K562 (cell line): ENCODE results near the gene NUP50. TPM values are rescaled to one million over a fixed set of nuclear protein-coding genes. Genes with fewer than 3 reads are reported as not detected.

Experiments
- ATAC-seq: fragments of 200-7000 bp; cut with Tn5 transposase; 3 replicates; pipeline ENCODE4 v1.9.1; 2020; ENCODE audit warnings: moderate library complexity
- BruUV-seq: library from RNA; stranded (reverse); fragments of 400-500 nt; replicated peaks from 2 replicates; lab custom pipeline; 2021; lab: Mats Ljungman, UMichigan
- CTCF ChIA-PET: fragments of 300-600 bp; formaldehyde crosslinking; extraction: SDS; loops from one replicate; lab custom pipeline; 2021; ENCODE audit warnings: low intra/inter-chr PET ratio; lab: Yijun Ruan, JAX
- POLR2A ChIA-PET: fragments of 300-600, 350-650 bp; sonication (Branson Sonifier 250); formaldehyde crosslinking; extraction: SDS; loops from one replicate; lab custom pipeline; 2021; ENCODE audit warnings: antibody characterized with exemption, inconsistent platforms; lab: Yijun Ruan, JAX
- DNase-seq, 4 experiments: peaks; one replicate each; pipeline versions ENCODE4 v3.0.0 to v3.0.0-alpha.2; 2011 to 2018; ENCODE audit warnings: low spot score in 3 of 4, mixed read lengths in 3 of 4; ENCODE audit errors: extremely low read depth in 1 of 4
- FAIRE-seq: peaks from 2 replicates; lab custom pipeline; 2011; peaks lifted over from hg19 to GRCh38; lab: Jason Lieb, UNC
- H2AFZ ChIP-seq: 2 replicates; pipeline ENCODE4 v1.6.0; 2011; ENCODE audit warnings: low read depth, low read length, control low read depth, inconsistent platforms
- H3K27ac ChIP-seq: fragments of 200-600 bp; 3 replicates; pipeline ENCODE4 v1.8.0; 2011; ENCODE audit warnings: low read depth, mild to moderate bottlenecking, control low read depth, inconsistent platforms, low read length, moderate library complexity, mixed read lengths; ENCODE audit errors: extremely low read depth
- H3K27me3 ChIP-seq, 2 experiments: fragments of 300-600 bp in 1 of 2; 2 replicates in 1 of 2; 3 replicates in 1 of 2; pipeline versions ENCODE4 v1.6.0 to v1.8.0; 2011; ENCODE audit warnings: inconsistent platforms in 2 of 2, low read length in 2 of 2, mild to moderate bottlenecking in 1 of 2, mixed read lengths in 1 of 2, moderate library complexity in 1 of 2; ENCODE audit not compliant: control insufficient read depth in 2 of 2, insufficient read depth in 2 of 2
- H3K36me3 ChIP-seq: fragments of 300-600 bp; 3 replicates; pipeline ENCODE4 v1.8.0; 2011; ENCODE audit warnings: mild to moderate bottlenecking, low read length, inconsistent platforms; ENCODE audit not compliant: control insufficient read depth, insufficient read depth
- H3K4me1 ChIP-seq, 2 experiments: fragments of 200-600 bp in 1 of 2; replicated peaks in 1 of 2; 2 replicates in 1 of 2; 3 replicates in 1 of 2; pipeline versions ENCODE4 v1.5.1 to v1.8.0; 2011; ENCODE audit warnings: inconsistent platforms in 2 of 2, low read length in 2 of 2, mild to moderate bottlenecking in 1 of 2, mixed read lengths in 1 of 2, moderate library complexity in 1 of 2; ENCODE audit not compliant: control insufficient read depth in 2 of 2, insufficient read depth in 2 of 2
- H3K4me2 ChIP-seq: 2 replicates; pipeline ENCODE4 v1.6.1; 2011; ENCODE audit warnings: low read length, control low read depth, inconsistent platforms, mixed read lengths; ENCODE audit not compliant: insufficient read depth
- H3K4me3 ChIP-seq: fragments of 200-600 bp; sonication (generic), shearing (Covaris generic); 2 replicates; pipeline ENCODE4 v1.5.1; 2016; ENCODE audit warnings: control low read depth, inconsistent platforms
- H3K79me2 ChIP-seq: fragments of 200-600 bp; 3 replicates; pipeline ENCODE4 v1.8.0; 2011; ENCODE audit warnings: low read length, inconsistent platforms; ENCODE audit not compliant: control insufficient read depth, insufficient read depth
- H3K9ac ChIP-seq, 2 experiments: 2 replicates each; pipeline versions ENCODE4 v1.6.0 to v1.6.1; 2011; ENCODE audit warnings: low read depth in 2 of 2, low read length in 2 of 2, control low read depth in 1 of 2, inconsistent platforms in 1 of 2, mild to moderate bottlenecking in 1 of 2, mixed read lengths in 1 of 2; ENCODE audit not compliant: insufficient read depth in 1 of 2
- H3K9me1 ChIP-seq: one replicate; pipeline ENCODE4 v1.6.0; 2011; ENCODE audit warnings: inconsistent platforms, mild to moderate bottlenecking, low read length, moderate library complexity; ENCODE audit not compliant: control insufficient read depth, insufficient read depth
- H3K9me3 ChIP-seq: replicated peaks from 2 replicates; pipeline ENCODE4 v1.5.1; 2011; ENCODE audit warnings: low read depth, low read length, inconsistent platforms; ENCODE audit not compliant: control insufficient read depth, insufficient read depth
- H4K20me1 ChIP-seq: replicated peaks from 2 replicates; pipeline ENCODE4 v1.6.1; 2011; ENCODE audit warnings: low read length, inconsistent platforms, mixed read lengths; ENCODE audit not compliant: control insufficient read depth, insufficient read depth
- CBX8 ChIP-seq: fragments of 200-600 bp; sonication (generic); IDR thresholded peaks from 2 replicates; pipeline ENCODE4 v1.6.1; 2012; ENCODE audit warnings: borderline replicate concordance, mixed run types, low read depth, mild to moderate bottlenecking, moderate library complexity, mixed read lengths, low read length, control low read depth, inconsistent platforms; ENCODE audit not compliant: poor library complexity, severe bottlenecking; ENCODE audit errors: extremely low read depth
- FIP1L1 ChIP-seq: fragments of 200-400 bp; formaldehyde crosslinking; IDR thresholded peaks from 2 replicates; pipeline ENCODE4 v1.6.1; 2018; ENCODE audit warnings: mild to moderate bottlenecking, low read depth, low read length; ENCODE audit not compliant: poor library complexity, severe bottlenecking
- POLR3G ChIP-seq: IDR thresholded peaks from 2 replicates; pipeline ENCODE4 v1.6.1; 2011; ENCODE audit not compliant: insufficient read length, insufficient replicate concordance; ENCODE audit errors: extremely low read depth
- POU5F1 ChIP-seq: fragments of 150-350 bp; IDR thresholded peaks from 2 replicates; pipeline ENCODE4 v1.6.1; 2014; ENCODE audit warnings: borderline replicate concordance, low read length, low read depth, mild to moderate bottlenecking; ENCODE audit not compliant: partially characterized antibody
- TBL1XR1 ChIP-seq, 2 experiments: IDR thresholded peaks; 2 replicates each; pipeline ENCODE4 v1.6.1; 2012; ENCODE audit warnings: improper control_type of control experiment in 2 of 2, low read length in 2 of 2, mild to moderate bottlenecking in 1 of 2
- ZBTB7A ChIP-seq: IDR thresholded peaks from 2 replicates; pipeline ENCODE4 v1.6.1; 2011; ENCODE audit warnings: low read depth, mild to moderate bottlenecking, low read length, moderate library complexity, borderline replicate concordance; ENCODE audit not compliant: control insufficient read depth
- ZNF24 ChIP-seq: fragments of 450-650 bp; IDR thresholded peaks from 2 replicates; pipeline ENCODE4 v1.6.1; 2016
- ZNF274 ChIP-seq: IDR thresholded peaks from 2 replicates; pipeline ENCODE4 v1.6.1; 2011; ENCODE audit warnings: low read depth, mild to moderate bottlenecking, low read length, moderate library complexity, borderline replicate concordance
- WGBS: fragments of 100-300 bp; shearing (Covaris generic); methylation state at CpG from one replicate; pipeline ENCODE4 v1.1.6; 2016; ENCODE audit warnings: low coverage, mixed read lengths; ENCODE audit not compliant: insufficient coverage; ENCODE audit errors: missing lambda C conversion rate; 5-methylcytosine and 5-hydroxymethylcytosine counted together
- in situ Hi-C: fragments of 300-500 bp; cut with MboI; formaldehyde crosslinking; loops from 4 replicates; pipeline ENCODE4 v1.15.0; 2018; ENCODE audit warnings: inconsistent platforms, mixed read lengths
- intact Hi-C: fragments of 100-400 bp; cut with micrococcal nuclease; formaldehyde crosslinking; loops from 2 replicates; pipeline ENCODE4 v1.14.2; 2022
- polyA plus RNA-seq, 8 experiments: library from polyadenylated mRNA; depleted of rRNA in 4 of 8; stranded (reverse) in 5 of 8; unstranded in 3 of 8; fragments of >200 nt; fragmentation: Nextera tagmentation in 2 of 8; fragmentation: Illumina TruSeq in 1 of 8; extraction: Ambion mirVana in 2 of 8; extraction: Trizol in 1 of 8; gene quantifications; 2 replicates each; pipeline versions ENCODE4 v1.2.1 to v1.2.3, GENCODE V29; 2011 to 2014; ENCODE audit warnings: inconsistent platforms in 1 of 8, missing spikeins in 1 of 8
- total RNA-seq, 7 experiments: library from RNA; depleted of rRNA in 6 of 7; stranded (reverse); fragments of >200 nt in 6 of 7; fragmentation: Illumina TruSeq in 2 of 7; extraction: Trizol in 2 of 7; gene quantifications; 2 replicates each; pipeline versions ENCODE4 v1.2.1 to v1.2.3, GENCODE V29; 2011 to 2021; ENCODE audit warnings: low replicate concordance in 1 of 7
- TF ChIP-seq, protein P1 (sequence below): fragments of 450-650 bp; formaldehyde crosslinking; IDR thresholded peaks from 2 replicates; pipeline ENCODE4 v1.4.0; 2020; ENCODE audit warnings: mild to moderate bottlenecking, moderate library complexity
- TF ChIP-seq, protein P2 (sequence below), 2 experiments: fragments of 450-650 bp in 1 of 2; sonication (generic) in 1 of 2; formaldehyde crosslinking; conservative IDR thresholded peaks; 2 replicates each; pipeline versions ENCODE4 v1.4.0 to v1.8.1; 2020 to 2022; ENCODE audit warnings: mild to moderate bottlenecking in 1 of 2, missing genetic modification reagents in 1 of 2

NUP50 gene
- total and polyA plus RNA-seq, 9 of the 15 experiments (the other 6 are each of a cell fraction or from before 2014, with no cell fraction given), result 23.8 to 83.7 (median 55.3) TPM

DNA sequence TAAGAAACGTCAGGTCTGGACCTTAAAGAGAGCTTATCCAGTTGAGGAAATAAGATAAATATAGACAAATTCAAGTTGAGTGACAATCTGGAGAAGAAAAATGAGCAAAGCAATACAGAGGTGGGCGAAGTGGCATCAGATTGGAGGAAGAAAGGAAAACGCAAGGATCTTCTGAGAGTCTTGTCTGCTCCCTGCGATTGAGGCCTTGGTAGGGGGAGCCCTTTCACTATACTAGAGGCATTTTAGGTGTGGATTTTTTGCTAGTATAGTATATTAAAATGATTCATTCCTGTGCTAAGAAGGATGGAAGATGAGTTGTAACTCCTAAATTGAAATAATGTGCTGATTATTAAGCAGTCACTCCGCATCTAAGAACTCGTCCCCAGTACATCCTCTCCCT, 8.1 kb downstream of the NUP50 start (continued):
- TF ChIP-seq POLR3G, result no peak
- no peak for TF ChIP-seq CBX8
- TF ChIP-seq, protein P1, sequence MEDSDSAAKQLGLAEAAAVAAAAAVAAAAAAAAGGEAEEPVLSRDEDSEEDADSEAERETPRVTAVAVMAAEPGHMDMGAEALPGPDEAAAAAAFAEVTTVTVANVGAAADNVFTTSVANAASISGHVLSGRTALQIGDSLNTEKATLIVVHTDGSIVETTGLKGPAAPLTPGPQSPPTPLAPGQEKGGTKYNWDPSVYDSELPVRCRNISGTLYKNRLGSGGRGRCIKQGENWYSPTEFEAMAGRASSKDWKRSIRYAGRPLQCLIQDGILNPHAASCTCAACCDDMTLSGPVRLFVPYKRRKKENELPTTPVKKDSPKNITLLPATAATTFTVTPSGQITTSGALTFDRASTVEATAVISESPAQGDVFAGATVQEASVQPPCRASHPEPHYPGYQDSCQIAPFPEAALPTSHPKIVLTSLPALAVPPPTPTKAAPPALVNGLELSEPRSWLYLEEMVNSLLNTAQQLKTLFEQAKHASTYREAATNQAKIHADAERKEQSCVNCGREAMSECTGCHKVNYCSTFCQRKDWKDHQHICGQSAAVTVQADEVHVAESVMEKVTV (CRISPR knock-in tag), result no peak
- no peak for TF ChIP-seq ZNF274
- TF ChIP-seq, protein P2, sequence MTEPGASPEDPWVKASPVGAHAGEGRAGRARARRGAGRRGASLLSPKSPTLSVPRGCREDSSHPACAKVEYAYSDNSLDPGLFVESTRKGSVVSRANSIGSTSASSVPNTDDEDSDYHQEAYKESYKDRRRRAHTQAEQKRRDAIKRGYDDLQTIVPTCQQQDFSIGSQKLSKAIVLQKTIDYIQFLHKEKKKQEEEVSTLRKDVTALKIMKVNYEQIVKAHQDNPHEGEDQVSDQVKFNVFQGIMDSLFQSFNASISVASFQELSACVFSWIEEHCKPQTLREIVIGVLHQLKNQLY (CRISPR knock-in tag; conservative IDR thresholded peaks at IDR 0.05), result no peak
- TF ChIP-seq TBL1XR1 (IDR thresholded peaks at IDR 0.05; ENCODE audit: low read length in 2 of 2), result no peak

DNA sequence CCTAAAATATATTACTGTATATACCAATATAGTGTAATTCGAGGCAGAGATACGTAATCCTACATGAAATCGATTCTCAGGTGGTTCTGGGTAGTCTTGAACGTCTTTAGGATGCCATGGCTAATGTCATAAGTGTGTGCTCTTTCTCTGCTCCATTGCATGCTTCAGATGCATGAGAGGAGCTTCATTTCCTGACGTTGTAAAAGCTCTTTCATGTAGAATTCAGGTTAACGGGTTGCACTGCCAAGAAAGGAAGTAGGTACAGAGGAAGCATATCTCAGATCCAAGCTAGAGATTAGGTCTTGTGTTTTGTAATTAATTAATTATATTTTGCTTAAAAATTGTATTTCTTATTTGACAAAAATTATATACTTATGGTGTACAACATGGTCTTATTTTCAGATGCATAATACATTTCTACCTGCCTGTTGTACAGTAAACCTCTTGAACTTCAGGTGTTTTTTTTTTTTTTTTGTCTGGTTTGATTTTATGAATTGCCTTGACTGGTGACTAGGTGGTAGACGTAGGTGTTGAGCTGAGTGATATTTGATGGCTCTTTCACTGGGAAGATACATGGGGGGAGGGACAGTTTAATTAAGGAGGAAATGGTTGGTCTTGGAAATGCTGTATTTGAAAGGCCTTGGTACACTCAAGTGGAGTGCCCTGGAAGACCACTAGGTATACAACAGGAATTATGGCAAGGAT, 9.3 kb downstream of the NUP50 start:
- Histone ChIP-seq H3K4me1 (peaks cover 5% of the 10 kb centered on the region in 2 experiments; a peak in 3 of 5 replicates), H3K4me3 (no peak overlapping the region), H2AFZ (no peak overlapping the region), H4K20me1 (peaks cover 17% of the 10 kb centered on the region), H3K27me3 (no peaks in the 10 kb centered on the region), H3K36me3 (peaks cover 91% of the 10 kb centered on the region), H3K9me3 (no peaks in the 10 kb centered on the region)
- in situ Hi-C loops, result no loop called here
- ATAC-seq, result no peak
- CTCF ChIA-PET, result no interaction called here
- no peak for TF ChIP-seq FIP1L1
- TF ChIP-seq ZBTB7A, result no peak
- no peak for TF ChIP-seq POU5F1
- no peak for TF ChIP-seq ZNF24
- TF ChIP-seq, all 486 proteins: peak for 0
- 93% methylated on average over 7 of the region's 7 CpGs for WGBS
- Histone ChIP-seq H3K9ac (no peak overlapping the region), H3K9me1 (no peaks in the 10 kb centered on the region), H3K4me2 (no peak overlapping the region), H3K79me2 (peaks cover 45% of the 10 kb centered on the region), H3K27ac (no peak overlapping the region)
- intact Hi-C loops, result no loop called here
- FAIRE-seq, result no peak
- BruUV-seq, result no TSS peak
- POLR2A ChIA-PET, result interaction anchor here (0.7 kb wide), 1 partner anchor 18 kb away, joined by 4 read pairs; no protein-coding TSS in a partner anchor
- no peak for DNase-seq
